Activated CD8-positive, alpha-beta memory T cell treated with anti-CD3 and anti-CD28 coated beads, Interleukin-2, amount 10 ng/mL, durations not matched to agents 7 days and 5 days (primary cell): ENCODE data around the gene OR7C1. TPM values are rescaled to one million over a fixed set of nuclear protein-coding genes. Genes with fewer than 3 reads are reported as not detected.
"Not testable (repeated sequence)": the region's sequence is repeated elsewhere in the genome, so short reads cannot be mapped to it uniquely, and the experiment has no call there.

Source experiments
- ATAC-seq: fragments of 150-1000 bp; cut with Tn5 transposase; one replicate; pipeline ENCODE4 v1.10.0; 2021; ENCODE audit warnings: moderate library complexity
- CTCF ChIA-PET: fragments of 350-600 bp; sonication (Branson Sonifier 250); formaldehyde crosslinking; loops from one replicate; lab custom pipeline; 2021; ENCODE audit warnings: antibody characterized with exemption; lab: Charles Lee
- DNase-seq: peaks from one replicate; pipeline ENCODE4 v3.0.0-alpha.2; 2020
- H3K27ac Mint-ChIP-seq: one replicate; pipeline ENCODE4 v1.8.0; 2021; ENCODE audit warnings: mild to moderate bottlenecking, mixed read lengths
- H3K27me3 Mint-ChIP-seq: one replicate; pipeline ENCODE4 v1.8.0; 2021; ENCODE audit warnings: mixed read lengths
- H3K36me3 Mint-ChIP-seq: one replicate; pipeline ENCODE4 v1.8.0; 2021; ENCODE audit warnings: mild to moderate bottlenecking, mixed read lengths
- H3K4me1 Mint-ChIP-seq: one replicate; pipeline ENCODE4 v1.8.0; 2021; ENCODE audit warnings: mixed read lengths
- H3K4me3 Mint-ChIP-seq: one replicate; pipeline ENCODE4 v1.8.0; 2021; ENCODE audit warnings: mild to moderate bottlenecking, moderate library complexity, mixed read lengths
- H3K9me3 Mint-ChIP-seq: one replicate; pipeline ENCODE4 v1.8.0; 2022; ENCODE audit warnings: low read depth, mixed read lengths
- total RNA-seq, 2 experiments: library from RNA; stranded (reverse); gene quantifications; one replicate each; pipeline ENCODE4 v1.2.3, GENCODE V29; 2021

OR7C1 gene
- total RNA-seq, 2 experiments from 2014 or later = not detected

DNA sequence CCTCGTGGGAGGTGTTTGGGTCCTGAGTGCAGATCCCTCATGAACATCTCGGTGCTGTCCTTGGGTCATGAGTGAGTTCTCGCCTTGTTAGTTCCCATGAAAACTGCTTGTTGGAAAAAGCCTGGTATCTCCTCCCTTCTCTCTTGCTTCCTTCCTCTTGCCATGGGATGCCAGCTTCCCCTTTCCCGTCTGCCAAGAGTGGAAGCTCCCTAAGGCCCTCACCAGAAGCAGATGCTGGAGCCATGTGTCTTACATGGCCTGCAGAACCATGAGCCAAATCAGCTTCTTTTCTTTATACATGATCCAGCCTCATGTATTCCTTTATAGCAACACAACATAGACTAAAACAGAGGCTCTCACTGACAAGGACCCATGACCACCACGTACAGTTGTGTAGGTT lies 64.8 kb downstream of the OR7C1 start:
- no peak for ATAC-seq
- no peak overlapping the region for H3K27ac Mint-ChIP-seq
- H3K36me3 Mint-ChIP-seq = no peaks in the 10 kb centered on the region
- no peak overlapping the region for H3K4me3 Mint-ChIP-seq
- DNase-seq = peak; percentile 21
- H3K9me3 Mint-ChIP-seq = no peaks in the 10 kb centered on the region
- H3K4me1 Mint-ChIP-seq = no peaks in the 10 kb centered on the region
- H3K27me3 Mint-ChIP-seq = no peaks in the 10 kb centered on the region
- CTCF ChIA-PET = no interaction called here

DNA sequence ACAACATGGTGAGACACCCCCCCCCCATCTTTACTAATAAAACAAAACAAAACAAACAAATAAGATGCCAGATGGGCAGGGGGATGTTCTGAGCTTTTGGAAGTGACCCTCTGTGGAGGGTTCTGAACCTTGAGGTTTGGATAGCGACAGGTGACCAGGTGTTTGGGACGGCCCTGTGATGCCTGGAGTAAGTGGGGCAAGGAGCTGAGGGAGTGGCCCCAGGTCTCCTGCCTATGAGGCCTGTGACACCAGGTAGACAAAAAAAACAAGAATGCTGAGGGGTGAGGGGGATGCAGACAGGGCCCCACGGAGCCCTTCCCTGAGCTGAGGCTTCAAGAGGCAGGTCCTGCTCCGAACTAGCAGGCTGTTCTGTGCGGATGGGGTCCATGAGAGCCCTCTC lies 65.8 kb downstream of the OR7C1 start:
- H3K4me1 Mint-ChIP-seq = no peaks in the 10 kb centered on the region
- no peaks in the 10 kb centered on the region for H3K27me3 Mint-ChIP-seq
- H3K4me3 Mint-ChIP-seq = no peak overlapping the region
- H3K9me3 Mint-ChIP-seq = no peaks in the 10 kb centered on the region
- peak; percentile 36 for DNase-seq
- CTCF ChIA-PET = no interaction called here
- ATAC-seq = no peak
- no peaks in the 10 kb centered on the region for H3K36me3 Mint-ChIP-seq
- H3K27ac Mint-ChIP-seq = no peak overlapping the region

DNA sequence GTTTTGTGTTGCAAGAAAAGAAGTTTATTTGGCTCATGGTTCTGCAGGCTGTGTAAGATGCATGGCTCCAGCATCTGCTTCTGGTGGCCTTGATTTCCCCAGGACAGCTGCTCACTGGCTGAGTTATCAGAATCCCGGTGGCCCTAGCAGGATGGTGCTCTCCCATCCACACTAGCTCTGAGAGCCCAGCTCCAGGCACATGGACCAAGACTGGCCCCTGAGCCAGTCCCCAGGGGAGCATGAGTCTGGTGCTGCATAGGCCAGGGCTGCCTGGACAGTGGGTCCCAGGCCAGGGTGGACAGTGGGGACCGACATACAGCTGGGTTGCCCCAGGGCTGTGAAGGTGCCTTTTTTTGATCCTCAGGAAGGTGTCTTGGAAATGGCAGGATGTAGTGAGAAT lies 67.0 kb downstream of the OR7C1 start:
- ATAC-seq (no peak), DNase-seq (no peak)
- Mint-ChIP-seq H3K4me1 (no peaks in the 10 kb centered on the region), H3K27me3 (no peaks in the 10 kb centered on the region), H3K4me3 (no peak overlapping the region), H3K27ac (no peak overlapping the region), H3K36me3 (no peaks in the 10 kb centered on the region), H3K9me3 (no peaks in the 10 kb centered on the region)
- CTCF ChIA-PET = no interaction called here

DNA sequence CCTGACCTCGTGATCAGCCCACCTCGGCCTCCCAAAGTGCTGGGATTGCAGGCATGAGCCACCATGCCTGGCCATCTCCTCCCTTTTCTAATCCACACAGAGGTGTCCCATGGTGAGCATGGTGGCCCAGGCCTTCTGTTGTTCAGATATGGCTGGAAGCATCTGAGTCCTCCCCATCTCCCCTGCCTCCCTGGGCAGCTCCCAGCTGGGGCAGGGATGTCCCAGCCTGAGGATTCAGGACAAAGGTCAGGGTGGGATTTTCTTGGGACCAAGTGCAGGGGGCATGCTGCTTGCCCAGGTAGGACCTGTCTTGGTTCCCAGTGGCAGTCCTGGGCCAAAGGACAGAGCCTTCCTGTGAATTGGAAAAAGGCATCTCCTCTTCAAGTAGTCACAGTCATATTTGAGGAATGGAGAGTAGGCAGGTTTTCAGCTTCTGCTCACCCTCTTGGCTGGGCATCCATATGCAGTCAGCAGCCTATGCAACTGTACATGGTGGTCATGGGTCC lies 67.5 kb downstream of the OR7C1 start:
- no peak for ATAC-seq
- no peak overlapping the region for H3K27ac Mint-ChIP-seq
- H3K4me3 Mint-ChIP-seq = no peak overlapping the region

GRCh38 chr19:14765841-14766240 lies 69.1 kb downstream of the OR7C1 start:
- H3K4me3 Mint-ChIP-seq, CTCF ChIA-PET, ATAC-seq, H3K27ac Mint-ChIP-seq, DNase-seq, H3K27me3 Mint-ChIP-seq, H3K4me1 Mint-ChIP-seq, H3K9me3 Mint-ChIP-seq, H3K36me3 Mint-ChIP-seq: not testable (repeated sequence)

More for the DNA sequence above, 67.5 kb downstream of the OR7C1 start:
- no peaks in the 10 kb centered on the region for H3K4me1 Mint-ChIP-seq
- no peaks in the 10 kb centered on the region for H3K9me3 Mint-ChIP-seq
- no peaks in the 10 kb centered on the region for H3K27me3 Mint-ChIP-seq
- DNase-seq = no peak
- CTCF ChIA-PET = no interaction called here
- no peaks in the 10 kb centered on the region for H3K36me3 Mint-ChIP-seq

- peak; percentile 45 for ATAC-seq
- H3K9me3 Mint-ChIP-seq, H3K4me1 Mint-ChIP-seq, CTCF ChIA-PET, H3K4me3 Mint-ChIP-seq, H3K27ac Mint-ChIP-seq, H3K27me3 Mint-ChIP-seq, H3K36me3 Mint-ChIP-seq, DNase-seq: not testable (repeated sequence)
Measured at GRCh38 chr19:14765403-14765802, 69.6 kb downstream of the OR7C1 start.

DNA sequence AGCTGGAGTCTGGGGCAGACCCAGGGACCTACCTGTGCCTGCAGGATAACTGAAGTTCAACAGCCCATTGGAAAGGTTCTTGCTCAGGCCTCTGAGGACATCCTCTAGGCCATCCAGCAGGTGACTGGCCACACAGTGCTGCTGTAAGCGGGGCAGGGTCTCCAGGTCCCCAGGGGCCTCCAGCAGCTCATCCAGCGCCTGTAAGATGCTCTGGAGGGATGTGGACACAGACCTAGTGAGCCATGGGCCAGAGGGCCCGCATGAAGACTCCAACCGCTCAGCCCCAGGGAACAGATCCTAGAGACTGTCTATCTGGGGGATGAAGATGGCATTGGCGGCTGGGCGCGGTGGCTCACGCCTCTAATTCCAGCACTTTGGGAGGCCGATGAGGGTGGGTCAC lies 70.6 kb downstream of the OR7C1 start:
- Mint-ChIP-seq H3K27ac (no peak overlapping the region), H3K36me3 (no peaks in the 10 kb centered on the region), H3K4me3 (no peak overlapping the region), H3K9me3 (peaks cover 2% of the 10 kb centered on the region), H3K4me1 (no peaks in the 10 kb centered on the region), H3K27me3 (no peaks in the 10 kb centered on the region)
- CTCF ChIA-PET = no interaction called here
- DNase-seq = no peak
- ATAC-seq = no peak

DNA sequence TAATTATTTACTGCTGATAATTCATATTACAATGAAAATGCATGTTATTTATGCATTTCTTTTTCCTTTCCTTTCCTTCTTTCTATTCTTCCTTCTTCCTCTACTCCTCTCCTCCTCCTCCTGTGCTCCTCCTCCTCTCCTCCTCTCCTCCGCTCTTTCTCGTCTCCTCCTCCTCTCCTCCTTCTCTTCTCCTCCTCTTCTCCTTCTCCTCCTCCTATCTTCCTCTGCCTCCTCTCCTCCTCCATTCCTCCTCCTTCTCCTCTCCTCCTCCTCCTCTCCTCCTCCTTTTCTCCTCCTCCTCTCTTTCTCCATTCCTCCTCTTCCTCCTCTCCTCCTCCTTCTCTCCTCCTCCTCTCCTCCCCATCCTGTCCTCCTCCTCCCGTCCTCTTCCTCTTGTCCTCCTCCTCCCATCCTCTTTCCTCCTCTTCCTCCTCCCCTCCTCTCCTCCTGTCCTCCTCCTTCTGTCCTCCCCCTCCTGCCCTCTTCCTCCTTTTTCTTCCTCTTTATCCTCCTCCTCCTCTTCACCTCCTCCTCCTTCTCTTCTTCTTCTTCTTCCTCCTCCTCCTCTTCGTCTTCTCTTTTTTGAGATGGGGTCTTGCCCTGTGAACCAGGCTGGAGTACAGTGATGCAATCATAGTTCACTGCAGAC lies 71.4 kb downstream of the OR7C1 start:
- ATAC-seq = no peak
- no peak overlapping the region for H3K4me3 Mint-ChIP-seq
- no peaks in the 10 kb centered on the region for H3K36me3 Mint-ChIP-seq
- peaks cover 2% of the 10 kb centered on the region for H3K9me3 Mint-ChIP-seq
- CTCF ChIA-PET = no interaction called here
- no peaks in the 10 kb centered on the region for H3K27me3 Mint-ChIP-seq
- no peak for DNase-seq
- no peaks in the 10 kb centered on the region for H3K4me1 Mint-ChIP-seq
- H3K27ac Mint-ChIP-seq = no peak overlapping the region

- no peak for ATAC-seq
- no peaks in the 10 kb centered on the region for H3K4me1 Mint-ChIP-seq
- CTCF ChIA-PET = no interaction called here
- no peak for DNase-seq
- no peaks in the 10 kb centered on the region for H3K36me3 Mint-ChIP-seq
- no peak overlapping the region for H3K4me3 Mint-ChIP-seq
- peaks cover 2% of the 10 kb centered on the region for H3K9me3 Mint-ChIP-seq
- peaks cover 2% of the 10 kb centered on the region for H3K27me3 Mint-ChIP-seq
- no peak overlapping the region for H3K27ac Mint-ChIP-seq
Measured at GRCh38 chr19:14762111-14762510, 72.9 kb downstream of the OR7C1 start.

DNA sequence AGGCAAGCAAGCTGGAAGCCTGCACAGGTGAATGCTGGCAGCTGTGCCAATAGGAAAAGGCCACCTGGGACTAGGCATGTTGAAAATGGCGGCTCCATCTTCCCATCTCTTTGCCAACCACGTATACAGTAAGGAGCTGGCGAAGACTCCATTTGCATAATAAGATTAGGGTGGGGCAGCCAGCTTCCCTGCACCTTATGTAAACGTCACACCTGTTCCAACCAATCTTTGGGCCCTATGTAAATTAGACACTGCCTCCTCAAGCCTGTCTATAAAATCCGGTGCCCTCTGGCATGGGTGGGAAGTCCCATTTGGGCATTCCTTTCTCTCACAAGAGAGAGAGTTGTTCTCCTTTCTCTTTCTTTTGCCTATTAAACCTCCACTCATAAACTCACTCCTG lies 73.4 kb downstream of the OR7C1 start:
- Mint-ChIP-seq H3K4me1 (no peaks in the 10 kb centered on the region), H3K4me3 (no peak overlapping the region), H3K27me3 (peaks cover 2% of the 10 kb centered on the region), H3K36me3 (no peaks in the 10 kb centered on the region), H3K9me3 (peaks cover 2% of the 10 kb centered on the region), H3K27ac (no peak overlapping the region)
- ATAC-seq (no peak), DNase-seq (no peak)
- CTCF ChIA-PET = no interaction called here

DNA sequence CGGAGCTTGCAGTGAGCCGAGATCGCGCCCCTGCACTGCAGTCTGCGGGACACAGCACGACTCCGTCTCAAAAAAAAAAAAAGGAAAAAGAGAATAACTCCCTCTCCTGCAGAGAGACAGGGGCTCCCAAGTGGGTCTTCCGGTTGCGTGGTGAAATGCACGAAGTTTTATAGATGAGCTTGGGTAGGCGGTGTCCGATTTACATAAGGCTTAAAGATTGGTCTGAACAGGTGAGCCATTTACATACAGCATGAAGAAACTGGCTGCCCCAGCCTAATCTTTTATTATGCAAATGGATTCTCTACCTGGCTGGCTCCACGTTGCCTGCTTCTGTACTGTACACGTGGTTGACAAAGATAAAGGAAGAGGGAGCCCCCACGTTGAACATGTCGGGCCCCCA lies 76.2 kb downstream of the OR7C1 start:
- H3K36me3 Mint-ChIP-seq = no peaks in the 10 kb centered on the region
- peaks cover 2% of the 10 kb centered on the region for H3K27me3 Mint-ChIP-seq
- H3K4me1 Mint-ChIP-seq = no peaks in the 10 kb centered on the region
- no peak overlapping the region for H3K4me3 Mint-ChIP-seq
- CTCF ChIA-PET = no interaction called here
- H3K27ac Mint-ChIP-seq = no peak overlapping the region
- ATAC-seq = no peak
- H3K9me3 Mint-ChIP-seq = peaks cover 2% of the 10 kb centered on the region
- DNase-seq = no peak

DNA sequence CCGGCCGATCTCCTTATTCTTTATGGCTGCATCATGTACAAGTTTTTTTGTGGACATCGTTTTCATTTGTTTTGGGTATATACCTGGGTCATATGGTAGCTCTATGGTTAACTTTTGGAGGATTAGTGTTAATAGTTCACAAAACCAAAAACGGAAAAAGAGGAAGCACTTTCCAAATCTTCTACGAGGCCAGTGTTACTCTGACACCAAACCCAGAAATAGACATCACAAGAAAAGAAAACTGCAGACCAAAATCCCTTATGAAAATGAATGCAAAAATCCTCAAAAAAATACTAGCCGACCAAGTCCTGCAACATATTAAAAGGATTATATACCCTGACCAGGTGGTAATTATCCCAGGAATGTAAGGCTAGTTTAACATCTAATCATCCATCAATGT lies 86.4 kb downstream of the OR7C1 start:
- Mint-ChIP-seq H3K27ac (no peak overlapping the region), H3K4me3 (no peak overlapping the region), H3K36me3 (no peaks in the 10 kb centered on the region), H3K4me1 (no peaks in the 10 kb centered on the region), H3K27me3 (no peaks in the 10 kb centered on the region), H3K9me3 (no peaks in the 10 kb centered on the region)
- DNase-seq = no peak
- no peak for ATAC-seq
- CTCF ChIA-PET = interaction anchor here (0.5 kb wide), 1 partner anchor 479 kb away, joined by 5 read pairs; no protein-coding TSS in a partner anchor
